GM19468 (cell line): Measurements from ENCODE around the gene OR4F15.

ENCODE experiments used
- ATAC-seq: cut with Tn5 transposase; IDR thresholded peaks from one replicate; pipeline ENCODE4 v1.9.1; 2021; ENCODE audit warnings: mild to moderate bottlenecking, moderate library complexity, moderate number of reproducible peaks; ENCODE audit not compliant: unreplicated experiment; ENCODE audit errors: extremely low read depth

Gene OR4F15

GRCh38 chr15:101803209-101803608 lies 8.8 kb upstream of the OR4F15 start, which contains the start of gene OR4F6:
TSS of gene OR4F6 (plus strand) at chr15:101803509. CDS start at chr15:101805720, 2,211 bp downstream.
- no peak for ATAC-seq

GRCh38 chr15:101803676-101804075 lies 8.3 kb upstream of the OR4F15 start:
- ATAC-seq, result no peak

- no peak for ATAC-seq
Observed at GRCh38 chr15:101804375-101804774, 7.6 kb upstream of the OR4F15 start.

- ATAC-seq, result no peak
Observed at GRCh38 chr15:101804941-101805340, 7.1 kb upstream of the OR4F15 start.

GRCh38 chr15:101805605-101806345 lies 6.2 kb upstream of the OR4F15 start:
- no peak for ATAC-seq

GRCh38 chr15:101807345-101807945 lies 4.6 kb upstream of the OR4F15 start:
- ATAC-seq, result no peak

- ATAC-seq, result no peak
Observed at GRCh38 chr15:101808201-101808600, 3.8 kb upstream of the OR4F15 start.

- ATAC-seq, result no peak
Observed at GRCh38 chr15:101810456-101810855, 1.5 kb upstream of the OR4F15 start.

- ATAC-seq, result no peak
Observed at GRCh38 chr15:101810876-101811275, 1.1 kb upstream of the OR4F15 start.

GRCh38 chr15:101813803-101814534 lies 2.0 kb downstream of the OR4F15 start:
- ATAC-seq, result no peak

GRCh38 chr15:101820781-101821180 lies 8.8 kb downstream of the OR4F15 start:
- ATAC-seq, result no peak

GRCh38 chr15:101827257-101827656 lies 15.3 kb downstream of the OR4F15 start:
- no peak for ATAC-seq

- ATAC-seq, result no peak
Observed at GRCh38 chr15:101828774-101829173, 16.8 kb downstream of the OR4F15 start.

- no peak for ATAC-seq
Observed at GRCh38 chr15:101841656-101842055, 29.7 kb downstream of the OR4F15 start.

GRCh38 chr15:101844916-101845315 lies 32.9 kb downstream of the OR4F15 start:
- no peak for ATAC-seq

GRCh38 chr15:101852356-101852755 lies 40.4 kb downstream of the OR4F15 start:
- ATAC-seq, result no peak
